Stimulated activated naive CD8-positive, alpha-beta T cell treated with anti-CD3 and anti-CD28 coated beads, Interleukin-15, Interleukin-2, amounts not matched to agents 100 ng/mL and 50 ng/mL, for 24 hours (primary cell): Measurements from ENCODE around the gene BMP7.

Experiments used
- H3K27ac Mint-ChIP-seq: one replicate; pipeline ENCODE4 v1.8.0; 2021; ENCODE audit warnings: mild to moderate bottlenecking, mixed read lengths
- H3K27me3 Mint-ChIP-seq: one replicate; pipeline ENCODE4 v1.8.0; 2021; ENCODE audit warnings: mixed read lengths
- H3K36me3 Mint-ChIP-seq: one replicate; pipeline ENCODE4 v1.8.0; 2021; ENCODE audit warnings: low read depth, mixed read lengths
- H3K4me1 Mint-ChIP-seq: one replicate; pipeline ENCODE4 v1.8.0; 2021; ENCODE audit warnings: low read depth, mixed read lengths
- H3K4me3 Mint-ChIP-seq: one replicate; pipeline ENCODE4 v1.8.0; 2021; ENCODE audit warnings: mild to moderate bottlenecking, mixed read lengths
- H3K9me3 Mint-ChIP-seq: one replicate; pipeline ENCODE4 v1.8.0; 2021; ENCODE audit warnings: mixed read lengths

Gene BMP7

DNA sequence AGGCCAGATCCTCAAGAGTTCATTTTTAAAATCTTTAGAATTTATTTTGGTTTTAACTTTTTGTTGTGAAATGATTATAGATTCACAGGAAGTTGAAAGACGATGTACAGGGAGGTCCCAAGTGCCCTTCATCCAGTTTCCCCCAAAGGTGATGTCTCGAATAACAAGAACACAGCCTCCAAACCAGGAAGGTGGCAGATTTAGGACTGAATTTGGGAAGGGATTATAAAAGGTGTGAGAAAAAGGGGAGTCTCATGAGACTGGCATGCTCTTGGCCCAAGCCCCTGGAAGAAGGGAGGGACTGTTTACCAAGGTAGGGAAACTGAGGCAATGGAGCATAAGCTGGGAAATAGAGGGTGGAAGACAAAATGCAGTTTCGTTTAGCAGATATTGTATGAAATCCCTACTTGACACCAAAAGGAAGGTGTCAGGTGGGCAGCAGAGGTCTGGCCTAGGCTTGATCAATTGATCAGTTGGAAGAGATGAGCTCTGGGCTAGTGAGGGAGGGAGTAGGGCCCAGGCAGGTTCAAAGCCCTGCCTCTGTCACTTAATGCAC is 81.2 kb downstream of the BMP7 start:
- H3K4me3 Mint-ChIP-seq: no peak overlapping the region
- no peak overlapping the region for H3K27ac Mint-ChIP-seq
- no peaks in the 10 kb centered on the region for H3K36me3 Mint-ChIP-seq
- no peaks in the 10 kb centered on the region for H3K4me1 Mint-ChIP-seq
- H3K9me3 Mint-ChIP-seq: no peaks in the 10 kb centered on the region
- no peaks in the 10 kb centered on the region for H3K27me3 Mint-ChIP-seq

GRCh38 chr20:57183457-57184009 is 82.9 kb downstream of the BMP7 start:
- H3K4me3 Mint-ChIP-seq: no peak overlapping the region
- no peaks in the 10 kb centered on the region for H3K4me1 Mint-ChIP-seq
- H3K27me3 Mint-ChIP-seq: peaks cover 4% of the 10 kb centered on the region
- H3K36me3 Mint-ChIP-seq: no peaks in the 10 kb centered on the region
- H3K9me3 Mint-ChIP-seq: no peaks in the 10 kb centered on the region
- no peak overlapping the region for H3K27ac Mint-ChIP-seq

- Mint-ChIP-seq H3K4me1 (no peaks in the 10 kb centered on the region), H3K36me3 (no peaks in the 10 kb centered on the region), H3K9me3 (no peaks in the 10 kb centered on the region), H3K27ac (no peak overlapping the region), H3K4me3 (no peak overlapping the region), H3K27me3 (peaks cover 8% of the 10 kb centered on the region)
These were observed 84.8 kb downstream of the BMP7 start for GRCh38 chr20:57181639-57182038.

DNA sequence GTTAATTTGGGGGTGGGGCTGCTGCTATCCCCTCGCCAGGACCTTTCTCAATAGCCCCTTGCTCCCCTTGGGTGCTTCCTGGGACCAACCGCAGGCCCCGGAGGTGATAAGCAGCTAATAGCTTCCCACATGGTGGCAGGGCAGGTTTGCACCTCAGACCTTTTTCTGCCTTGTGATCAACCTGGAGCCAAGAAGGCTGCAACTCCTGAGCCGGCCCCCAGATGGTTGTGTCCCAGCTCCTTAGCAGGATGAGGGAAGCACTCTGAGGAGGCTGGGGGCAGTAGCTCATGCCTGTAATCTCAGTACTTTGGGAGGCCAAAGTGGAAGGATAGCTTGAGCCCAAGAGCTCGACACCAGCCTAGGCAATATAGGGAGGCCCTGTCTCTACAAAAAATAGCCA is 85.5 kb downstream of the BMP7 start:
- H3K27ac Mint-ChIP-seq: no peak overlapping the region
- peaks cover 8% of the 10 kb centered on the region for H3K27me3 Mint-ChIP-seq
- no peaks in the 10 kb centered on the region for H3K4me1 Mint-ChIP-seq
- no peak overlapping the region for H3K4me3 Mint-ChIP-seq
- no peaks in the 10 kb centered on the region for H3K9me3 Mint-ChIP-seq
- H3K36me3 Mint-ChIP-seq: no peaks in the 10 kb centered on the region

- Mint-ChIP-seq H3K27me3 (peaks cover 8% of the 10 kb centered on the region), H3K4me3 (no peak overlapping the region), H3K36me3 (no peaks in the 10 kb centered on the region), H3K9me3 (no peaks in the 10 kb centered on the region), H3K27ac (no peak overlapping the region), H3K4me1 (no peaks in the 10 kb centered on the region)
These were observed 86.1 kb downstream of the BMP7 start for GRCh38 chr20:57180387-57180786.

DNA sequence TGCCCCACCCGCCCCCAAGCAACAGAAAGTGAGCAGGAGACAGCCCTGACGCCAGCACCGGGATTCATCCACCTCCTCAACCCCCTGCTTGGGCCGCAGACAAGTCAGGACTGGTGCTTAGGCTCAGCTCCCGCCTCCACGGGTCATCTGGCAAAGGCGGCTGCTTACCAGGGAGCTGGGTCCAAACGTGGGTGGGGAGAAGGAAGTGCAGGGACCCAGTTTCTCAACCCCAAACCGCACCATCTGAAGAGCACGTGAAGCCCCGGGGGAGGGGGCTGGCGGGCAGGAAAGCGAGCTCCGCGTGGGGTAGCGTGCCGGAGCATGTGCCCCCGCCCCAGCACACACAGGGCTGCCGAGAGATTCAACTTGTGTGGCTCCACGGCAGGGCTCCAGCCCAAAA is 87.2 kb downstream of the BMP7 start:
- H3K36me3 Mint-ChIP-seq: no peaks in the 10 kb centered on the region
- peaks cover 8% of the 10 kb centered on the region for H3K27me3 Mint-ChIP-seq
- no peaks in the 10 kb centered on the region for H3K9me3 Mint-ChIP-seq
- no peak overlapping the region for H3K4me3 Mint-ChIP-seq
- no peaks in the 10 kb centered on the region for H3K4me1 Mint-ChIP-seq
- no peak overlapping the region for H3K27ac Mint-ChIP-seq

- peaks cover 8% of the 10 kb centered on the region for H3K27me3 Mint-ChIP-seq
- H3K4me1 Mint-ChIP-seq: no peaks in the 10 kb centered on the region
- no peak overlapping the region for H3K27ac Mint-ChIP-seq
- H3K36me3 Mint-ChIP-seq: no peaks in the 10 kb centered on the region
- no peaks in the 10 kb centered on the region for H3K9me3 Mint-ChIP-seq
- no peak overlapping the region for H3K4me3 Mint-ChIP-seq
These were observed 87.8 kb downstream of the BMP7 start for GRCh38 chr20:57178582-57179111.

GRCh38 chr20:57177636-57178280 is 88.7 kb downstream of the BMP7 start:
- peaks cover 8% of the 10 kb centered on the region for H3K27me3 Mint-ChIP-seq
- H3K9me3 Mint-ChIP-seq: no peaks in the 10 kb centered on the region
- H3K4me3 Mint-ChIP-seq: no peak overlapping the region
- H3K27ac Mint-ChIP-seq: no peak overlapping the region
- H3K4me1 Mint-ChIP-seq: no peaks in the 10 kb centered on the region
- H3K36me3 Mint-ChIP-seq: no peaks in the 10 kb centered on the region

- H3K27me3 Mint-ChIP-seq: peaks cover 8% of the 10 kb centered on the region
- no peaks in the 10 kb centered on the region for H3K36me3 Mint-ChIP-seq
- H3K9me3 Mint-ChIP-seq: no peaks in the 10 kb centered on the region
- no peaks in the 10 kb centered on the region for H3K4me1 Mint-ChIP-seq
- no peak overlapping the region for H3K27ac Mint-ChIP-seq
- H3K4me3 Mint-ChIP-seq: no peak overlapping the region
These were observed 89.6 kb downstream of the BMP7 start for GRCh38 chr20:57176842-57177241.

GRCh38 chr20:57175397-57176010 is 90.9 kb downstream of the BMP7 start:
- H3K27ac Mint-ChIP-seq: no peak overlapping the region
- no peaks in the 10 kb centered on the region for H3K4me1 Mint-ChIP-seq
- H3K36me3 Mint-ChIP-seq: no peaks in the 10 kb centered on the region
- no peak overlapping the region for H3K4me3 Mint-ChIP-seq
- H3K27me3 Mint-ChIP-seq: peaks cover 8% of the 10 kb centered on the region
- H3K9me3 Mint-ChIP-seq: no peaks in the 10 kb centered on the region

- Mint-ChIP-seq H3K4me3 (no peak overlapping the region), H3K27ac (no peak overlapping the region), H3K9me3 (no peaks in the 10 kb centered on the region), H3K4me1 (no peaks in the 10 kb centered on the region), H3K27me3 (peaks cover 4% of the 10 kb centered on the region), H3K36me3 (no peaks in the 10 kb centered on the region)
These were observed 91.7 kb downstream of the BMP7 start for GRCh38 chr20:57174737-57175136.

GRCh38 chr20:57173986-57174385 is 92.5 kb downstream of the BMP7 start:
- Mint-ChIP-seq H3K27ac (no peak overlapping the region), H3K27me3 (peaks cover 4% of the 10 kb centered on the region), H3K9me3 (no peaks in the 10 kb centered on the region), H3K4me3 (no peak overlapping the region), H3K4me1 (no peaks in the 10 kb centered on the region), H3K36me3 (no peaks in the 10 kb centered on the region)

GRCh38 chr20:57173041-57173440 is 93.4 kb downstream of the BMP7 start:
- Mint-ChIP-seq H3K9me3 (no peaks in the 10 kb centered on the region), H3K27me3 (peaks cover 4% of the 10 kb centered on the region), H3K4me3 (no peak overlapping the region), H3K4me1 (no peaks in the 10 kb centered on the region), H3K27ac (no peak overlapping the region), H3K36me3 (no peaks in the 10 kb centered on the region)

DNA sequence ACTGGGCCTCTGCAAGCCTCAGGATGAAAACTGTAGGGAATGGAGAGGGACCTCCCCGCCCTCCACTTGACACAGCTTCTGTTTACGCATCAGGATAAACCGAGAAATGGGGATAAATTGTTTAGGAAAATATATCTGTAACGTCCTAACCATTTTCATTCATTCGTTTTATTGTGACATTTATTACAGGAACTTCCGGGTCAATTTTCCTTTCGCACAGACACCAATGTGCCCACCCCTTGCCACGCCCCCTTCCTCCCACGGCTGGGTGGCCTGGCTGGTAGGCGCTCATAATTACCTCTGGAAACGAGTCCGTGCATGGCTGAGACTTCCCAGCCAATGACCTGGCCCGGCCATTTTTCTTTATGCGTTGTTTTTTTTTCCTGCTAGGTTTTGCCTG is 96.1 kb downstream of the BMP7 start:
- Mint-ChIP-seq H3K9me3 (no peaks in the 10 kb centered on the region), H3K4me3 (no peak overlapping the region), H3K27me3 (no peaks in the 10 kb centered on the region), H3K27ac (no peak overlapping the region), H3K4me1 (no peaks in the 10 kb centered on the region), H3K36me3 (no peaks in the 10 kb centered on the region)

GRCh38 chr20:57169162-57169561 is 97.3 kb downstream of the BMP7 start:
- Mint-ChIP-seq H3K27me3 (no peaks in the 10 kb centered on the region), H3K4me1 (no peaks in the 10 kb centered on the region), H3K9me3 (no peaks in the 10 kb centered on the region), H3K36me3 (no peaks in the 10 kb centered on the region), H3K4me3 (no peak overlapping the region), H3K27ac (no peak overlapping the region)
